ENCODE results near the gene MORN5. TPM values are rescaled to one million over a fixed set of nuclear protein-coding genes. Genes with fewer than 3 reads are reported as not detected.
A peak's percentile ranks its signal among the peaks of the same experiment; 100 is the strongest.

MORN5 gene
- total RNA-seq, 6 donors from 2014 or later = 3.5 to 33.5 (median 10.5) TPM; not detected in 1

- WGBS, 2 donors = 78 to 82% methylated on average over 3 of the region's 3 CpGs
- TF ChIP-seq CTCF (IDR thresholded peaks at IDR 0.05) (no peak), POLR2AphosphoS5 (IDR thresholded peaks at IDR 0.05) (no peak), POLR2A (IDR thresholded peaks at IDR 0.05) (no peak), EP300 (IDR thresholded peaks at IDR 0.05) (no peak)
- Histone ChIP-seq H3K4me1 (no peaks in the 10 kb centered on the region), H3K27ac (no peak overlapping the region), H3K4me3 (no peak overlapping the region), H3K27me3 (no peaks in the 10 kb centered on the region), H3K36me3 (no peaks in the 10 kb centered on the region), H3K9me3 (no peaks in the 10 kb centered on the region)
- ATAC-seq (ENCODE audit: low FRiP score in 2 of 2) = no peak
- no peak for DNase-seq
These were observed 42.4 kb downstream of the MORN5 start for GRCh38 chr9:122202111-122202510.

DNA sequence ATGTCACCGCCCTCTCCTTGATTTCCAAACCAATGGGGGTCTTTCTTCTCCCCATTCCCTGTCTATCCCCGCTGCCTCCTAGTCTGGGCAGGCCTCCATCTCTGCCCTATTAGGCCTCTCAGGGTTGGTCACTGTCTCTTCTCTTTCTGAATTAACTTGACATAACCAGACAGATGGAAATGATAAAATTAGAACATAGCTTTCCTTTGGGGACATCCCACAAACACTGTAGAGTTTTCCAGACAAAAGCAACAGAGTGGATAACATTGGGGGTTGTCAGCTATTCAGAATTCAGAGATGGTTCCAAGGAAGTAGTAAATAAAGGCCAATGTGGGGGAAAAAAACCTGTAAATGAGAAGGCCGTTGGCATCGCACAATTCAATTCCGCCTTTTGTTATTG lies 44.3 kb downstream of the MORN5 start:
- Histone ChIP-seq H3K36me3 (no peaks in the 10 kb centered on the region), H3K4me1 (no peaks in the 10 kb centered on the region), H3K27ac (no peak overlapping the region), H3K4me3 (no peak overlapping the region), H3K9me3 (no peaks in the 10 kb centered on the region), H3K27me3 (no peaks in the 10 kb centered on the region)
- TF ChIP-seq POLR2AphosphoS5 (IDR thresholded peaks at IDR 0.05) = no peak
- TF ChIP-seq CTCF (IDR thresholded peaks at IDR 0.05) = no peak
- no peak for TF ChIP-seq EP300 (IDR thresholded peaks at IDR 0.05)
- no peak for TF ChIP-seq POLR2A (IDR thresholded peaks at IDR 0.05)
- no peak for DNase-seq
- WGBS, 2 donors = 90 to 95% methylated on average over 5 of the region's 5 CpGs
- ATAC-seq (ENCODE audit: low FRiP score in 2 of 2) = no peak

- H3K4me3 ChIP-seq = no peak overlapping the region
- 91 to 92% methylated on average over 12 of the region's 12 CpGs for WGBS, 2 donors
- no peak overlapping the region for H3K27ac ChIP-seq
- H3K4me1 ChIP-seq = no peaks in the 10 kb centered on the region
- no peak for TF ChIP-seq POLR2A (IDR thresholded peaks at IDR 0.05)
- no peak for TF ChIP-seq POLR2AphosphoS5 (IDR thresholded peaks at IDR 0.05)
- no peak for TF ChIP-seq EP300 (IDR thresholded peaks at IDR 0.05)
- no peak for TF ChIP-seq CTCF (IDR thresholded peaks at IDR 0.05)
- H3K27me3 ChIP-seq = no peaks in the 10 kb centered on the region
- no peaks in the 10 kb centered on the region for H3K36me3 ChIP-seq
- no peaks in the 10 kb centered on the region for H3K9me3 ChIP-seq
- ATAC-seq (ENCODE audit: low FRiP score in 2 of 2) (no peak), DNase-seq (peak in 1 of 2 donors; percentile 72)
These were observed 44.8 kb downstream of the MORN5 start for GRCh38 chr9:122204491-122204890.

DNA sequence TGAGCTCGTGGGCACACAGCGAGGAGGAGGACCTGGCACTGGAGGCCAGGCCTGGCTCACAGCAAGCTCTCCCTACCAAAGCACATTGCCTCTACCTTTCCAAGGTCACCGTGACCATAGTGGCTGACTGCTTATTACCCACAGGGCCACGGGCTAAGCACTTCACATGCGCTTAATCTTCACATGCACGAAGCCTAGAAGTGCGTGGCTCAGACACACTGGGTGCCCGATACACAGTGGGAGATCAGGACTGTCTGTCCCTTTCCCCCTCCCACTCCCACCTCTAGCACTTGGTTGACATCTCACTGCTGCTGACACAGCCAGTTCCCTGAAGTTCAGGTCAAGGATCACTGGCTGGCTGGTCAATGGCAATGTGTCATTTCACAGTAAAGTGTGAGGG lies 45.5 kb downstream of the MORN5 start:
- no peaks in the 10 kb centered on the region for H3K4me1 ChIP-seq
- TF ChIP-seq POLR2AphosphoS5 (IDR thresholded peaks at IDR 0.05) = no peak
- TF ChIP-seq CTCF (IDR thresholded peaks at IDR 0.05) = no peak
- no peak for TF ChIP-seq POLR2A (IDR thresholded peaks at IDR 0.05)
- no peak for TF ChIP-seq EP300 (IDR thresholded peaks at IDR 0.05)
- no peaks in the 10 kb centered on the region for H3K27me3 ChIP-seq
- ATAC-seq (ENCODE audit: low FRiP score in 2 of 2) (no peak), DNase-seq (no peak)
- no peaks in the 10 kb centered on the region for H3K9me3 ChIP-seq
- H3K27ac ChIP-seq = no peak overlapping the region
- no peaks in the 10 kb centered on the region for H3K36me3 ChIP-seq
- no peak overlapping the region for H3K4me3 ChIP-seq
- 87 to 92% methylated on average over 6 to 8 of the region's 8 CpGs for WGBS, 2 donors
